ENCODE data around the gene SCYGR7. TPM values are rescaled to one million over a fixed set of nuclear protein-coding genes. Genes with fewer than 3 reads are reported as not detected.

The SCYGR7 gene
- total and polyA plus RNA-seq, 2 of the 13 experiments (the other 11 are each of a cell fraction or from before 2014, with no cell fraction given), result not detected

- TF ChIP-seq ZBTB25 (CRISPR knock-in tag; IDR thresholded peaks at IDR 0.05), result no peak
- TF ChIP-seq, protein P1, sequence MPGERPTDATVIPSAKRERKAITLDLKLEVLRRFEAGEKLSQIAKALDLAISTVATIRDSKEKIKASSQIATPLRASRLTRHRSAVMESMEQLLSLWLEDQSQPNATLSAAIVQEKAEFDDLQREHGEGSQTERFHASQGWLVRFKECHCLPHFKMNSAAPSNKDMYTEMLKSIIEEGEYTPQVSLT (CRISPR knock-in tag; IDR thresholded peaks at IDR 0.05; ENCODE audit: borderline replicate concordance, low read depth), result no peak
- no peak for TF ChIP-seq ZFP36L1 (CRISPR knock-in tag; IDR thresholded peaks at IDR 0.05)
- no peak for TF ChIP-seq ZMYM2 (CRISPR knock-in tag; IDR thresholded peaks at IDR 0.05)
- no peak for TF ChIP-seq ZNF337 (CRISPR knock-in tag; IDR thresholded peaks at IDR 0.05; ENCODE audit: borderline replicate concordance, low read depth)
- TF ChIP-seq, protein P2, sequence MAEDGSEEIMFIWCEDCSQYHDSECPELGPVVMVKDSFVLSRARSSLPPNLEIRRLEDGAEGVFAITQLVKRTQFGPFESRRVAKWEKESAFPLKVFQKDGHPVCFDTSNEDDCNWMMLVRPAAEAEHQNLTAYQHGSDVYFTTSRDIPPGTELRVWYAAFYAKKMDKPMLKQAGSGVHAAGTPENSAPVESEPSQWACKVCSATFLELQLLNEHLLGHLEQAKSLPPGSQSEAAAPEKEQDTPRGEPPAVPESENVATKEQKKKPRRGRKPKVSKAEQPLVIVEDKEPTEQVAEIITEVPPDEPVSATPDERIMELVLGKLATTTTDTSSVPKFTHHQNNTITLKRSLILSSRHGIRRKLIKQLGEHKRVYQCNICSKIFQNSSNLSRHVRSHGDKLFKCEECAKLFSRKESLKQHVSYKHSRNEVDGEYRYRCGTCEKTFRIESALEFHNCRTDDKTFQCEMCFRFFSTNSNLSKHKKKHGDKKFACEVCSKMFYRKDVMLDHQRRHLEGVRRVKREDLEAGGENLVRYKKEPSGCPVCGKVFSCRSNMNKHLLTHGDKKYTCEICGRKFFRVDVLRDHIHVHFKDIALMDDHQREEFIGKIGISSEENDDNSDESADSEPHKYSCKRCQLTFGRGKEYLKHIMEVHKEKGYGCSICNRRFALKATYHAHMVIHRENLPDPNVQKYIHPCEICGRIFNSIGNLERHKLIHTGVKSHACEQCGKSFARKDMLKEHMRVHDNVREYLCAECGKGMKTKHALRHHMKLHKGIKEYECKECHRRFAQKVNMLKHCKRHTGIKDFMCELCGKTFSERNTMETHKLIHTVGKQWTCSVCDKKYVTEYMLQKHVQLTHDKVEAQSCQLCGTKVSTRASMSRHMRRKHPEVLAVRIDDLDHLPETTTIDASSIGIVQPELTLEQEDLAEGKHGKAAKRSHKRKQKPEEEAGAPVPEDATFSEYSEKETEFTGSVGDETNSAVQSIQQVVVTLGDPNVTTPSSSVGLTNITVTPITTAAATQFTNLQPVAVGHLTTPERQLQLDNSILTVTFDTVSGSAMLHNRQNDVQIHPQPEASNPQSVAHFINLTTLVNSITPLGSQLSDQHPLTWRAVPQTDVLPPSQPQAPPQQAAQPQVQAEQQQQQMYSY (CRISPR knock-in tag; IDR thresholded peaks at IDR 0.05), result no peak
- no peak for TF ChIP-seq ZNF512B (CRISPR knock-in tag; IDR thresholded peaks at IDR 0.05; ENCODE audit: borderline replicate concordance)
- TF ChIP-seq ZBTB7B (CRISPR knock-in tag; IDR thresholded peaks at IDR 0.05), result no peak
- TF ChIP-seq ZBTB33 (CRISPR knock-in tag; IDR thresholded peaks at IDR 0.05), result no peak
- no peak for TF ChIP-seq ZNF558 (CRISPR knock-in tag; IDR thresholded peaks at IDR 0.05; ENCODE audit: borderline replicate concordance)
- TF ChIP-seq, protein P3, sequence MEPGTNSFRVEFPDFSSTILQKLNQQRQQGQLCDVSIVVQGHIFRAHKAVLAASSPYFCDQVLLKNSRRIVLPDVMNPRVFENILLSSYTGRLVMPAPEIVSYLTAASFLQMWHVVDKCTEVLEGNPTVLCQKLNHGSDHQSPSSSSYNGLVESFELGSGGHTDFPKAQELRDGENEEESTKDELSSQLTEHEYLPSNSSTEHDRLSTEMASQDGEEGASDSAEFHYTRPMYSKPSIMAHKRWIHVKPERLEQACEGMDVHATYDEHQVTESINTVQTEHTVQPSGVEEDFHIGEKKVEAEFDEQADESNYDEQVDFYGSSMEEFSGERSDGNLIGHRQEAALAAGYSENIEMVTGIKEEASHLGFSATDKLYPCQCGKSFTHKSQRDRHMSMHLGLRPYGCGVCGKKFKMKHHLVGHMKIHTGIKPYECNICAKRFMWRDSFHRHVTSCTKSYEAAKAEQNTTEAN (CRISPR knock-in tag; conservative IDR thresholded peaks at IDR 0.05), result peak; percentile 66
- TF ChIP-seq ZNF878 (CRISPR knock-in tag; IDR thresholded peaks at IDR 0.05), result 0 out of 2 replicates have a peak, but pooled peaks have one; percentile 40
- no peak for TF ChIP-seq DR1 (CRISPR knock-in tag; IDR thresholded peaks at IDR 0.05)
- TF ChIP-seq ZSCAN9 (CRISPR knock-in tag; IDR thresholded peaks at IDR 0.05; ENCODE audit: borderline replicate concordance), result no peak
- TF ChIP-seq ELF1 (CRISPR knock-in tag; IDR thresholded peaks at IDR 0.05), result no peak
- no peak for TF ChIP-seq ZNF674 (CRISPR knock-in tag; IDR thresholded peaks at IDR 0.05; ENCODE audit: low read depth)
- no peak for TF ChIP-seq SYNCRIP (IDR thresholded peaks at IDR 0.05; ENCODE audit: insufficient read depth, low read depth, low read length)
- TF ChIP-seq SRSF4 (IDR thresholded peaks at IDR 0.05; ENCODE audit: low read depth, low read length, poor library complexity, severe bottlenecking), result no peak
These were observed 44.1 kb downstream of the SCYGR7 start (continued) for GRCh38 chr2:227772197-227772661.
